Activated naive CD4-positive, alpha-beta T cell treated with anti-CD3 and anti-CD28 coated beads for 36 hours (primary cell): ENCODE measurements around the gene KPNA3. TPM values are rescaled to one million over a fixed set of nuclear protein-coding genes. Genes with fewer than 3 reads are reported as not detected.
A peak's percentile ranks its signal among the peaks of the same experiment; 100 is the strongest.

Experiments used
- CTCF ChIA-PET: fragments of 350-600 bp; sonication (Branson Sonifier 250); formaldehyde crosslinking; loops from one replicate; lab custom pipeline; 2021; ENCODE audit warnings: antibody characterized with exemption; lab: Charles Lee
- DNase-seq: peaks from one replicate; pipeline ENCODE4 v3.0.0-alpha.2; 2020
- H3K27ac Mint-ChIP-seq: one replicate; pipeline ENCODE4 v1.8.0; 2021; ENCODE audit warnings: mild to moderate bottlenecking, mixed read lengths
- H3K27me3 Mint-ChIP-seq: one replicate; pipeline ENCODE4 v1.8.0; 2021; ENCODE audit warnings: low read depth, mixed read lengths
- H3K36me3 Mint-ChIP-seq: one replicate; pipeline ENCODE4 v1.8.0; 2021; ENCODE audit warnings: low read depth, mixed read lengths
- H3K4me1 Mint-ChIP-seq: one replicate; pipeline ENCODE4 v1.8.0; 2021; ENCODE audit warnings: low read depth, mixed read lengths
- H3K4me3 Mint-ChIP-seq: one replicate; pipeline ENCODE4 v1.8.0; 2021; ENCODE audit warnings: mild to moderate bottlenecking, moderate library complexity, mixed read lengths
- H3K9me3 Mint-ChIP-seq: one replicate; pipeline ENCODE4 v1.8.0; 2021; ENCODE audit warnings: mixed read lengths
- intact Hi-C: fragments of 100-400 bp; cut with micrococcal nuclease; formaldehyde crosslinking; loops from one replicate; pipeline ENCODE4 v1.15.1; 2023
- total RNA-seq, 2 experiments: library from RNA; stranded (reverse); gene quantifications; one replicate each; pipeline ENCODE4 v1.2.3, GENCODE V29; 2021

KPNA3 gene
- total RNA-seq, 2 experiments from 2014 or later, result 47.9 to 50.7 TPM

DNA sequence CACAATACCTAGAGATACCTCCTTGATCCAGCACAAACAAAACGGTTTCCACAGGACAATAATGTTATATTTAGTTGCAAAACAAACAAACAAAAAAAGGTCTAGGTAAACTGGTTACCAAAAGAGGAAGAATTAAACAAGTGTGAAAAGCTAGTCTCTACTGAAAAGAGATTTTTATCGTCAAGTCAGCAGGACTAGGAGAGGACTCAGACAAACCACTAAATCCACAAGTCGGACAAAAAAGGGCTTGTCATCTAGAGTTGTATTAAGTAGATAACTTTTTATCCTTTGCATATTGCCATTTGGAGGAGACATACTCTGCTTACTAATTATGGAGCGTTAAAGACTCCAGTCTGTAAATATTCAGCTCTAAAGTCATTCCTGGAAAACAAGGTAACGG lies 9.9 kb upstream of the KPNA3 start:
- H3K4me3 Mint-ChIP-seq, result no peak overlapping the region
- peaks cover 6% of the 10 kb centered on the region for H3K27me3 Mint-ChIP-seq
- no peak for DNase-seq
- CTCF ChIA-PET, result interaction anchor here (1.2 to 1.5 kb wide), 2 partner anchors 9 to 12 kb away, joined by 3 to 4 read pairs; no protein-coding TSS in a partner anchor
- H3K4me1 Mint-ChIP-seq, result no peaks in the 10 kb centered on the region
- intact Hi-C loops, result no loop called here
- H3K27ac Mint-ChIP-seq, result no peak overlapping the region
- no peaks in the 10 kb centered on the region for H3K36me3 Mint-ChIP-seq
- H3K9me3 Mint-ChIP-seq, result no peaks in the 10 kb centered on the region

DNA sequence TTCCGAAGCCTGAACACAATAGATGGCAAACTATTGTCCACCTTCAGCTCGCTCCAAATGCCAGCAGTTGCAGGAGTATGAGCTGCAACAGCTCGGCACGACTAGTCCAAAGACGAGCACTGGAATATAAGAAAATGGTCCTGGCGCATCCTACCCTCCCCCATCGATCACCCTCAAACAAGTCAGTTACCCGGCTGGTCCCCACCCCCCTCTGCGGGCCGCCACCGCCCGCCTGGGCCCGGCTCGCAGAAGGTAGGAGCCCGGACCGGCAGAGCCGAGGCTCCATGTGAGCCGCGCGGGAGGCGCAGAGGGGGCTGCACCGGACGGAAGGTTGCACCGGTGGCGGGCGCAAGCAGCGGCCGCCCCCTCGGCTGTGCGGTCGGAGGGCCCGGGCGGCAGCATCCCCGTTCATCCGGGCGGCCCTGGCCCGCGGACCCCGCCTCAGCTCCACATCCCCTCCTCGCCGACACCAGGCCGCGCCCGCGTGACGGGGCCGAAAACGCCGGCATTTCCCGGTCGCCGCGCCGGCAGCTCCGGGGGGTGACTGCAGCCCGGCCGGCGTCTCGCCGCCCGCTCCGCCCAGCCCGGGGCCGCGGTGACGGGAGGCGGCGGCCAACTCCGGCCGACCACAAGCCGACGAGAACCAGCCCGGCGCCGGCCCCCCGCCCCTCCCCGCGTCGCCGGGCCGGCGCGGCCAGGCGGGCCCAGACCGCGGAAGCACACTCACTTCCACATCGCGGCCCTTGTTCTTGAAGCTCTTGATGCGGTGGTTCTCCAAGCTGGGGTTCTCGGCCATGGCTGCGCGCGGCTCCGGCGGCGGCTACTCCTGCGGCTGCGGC lies 552 bp downstream of the KPNA3 start:
- peak; percentile 47 for DNase-seq
- no peaks in the 10 kb centered on the region for H3K9me3 Mint-ChIP-seq
- CTCF ChIA-PET, result interaction anchor here (1.0 to 2.4 kb wide), 3 partner anchors 13 to 122 kb away, joined by 3 to 8 read pairs (median 4); partner anchors contain the start of gene EBPL
- H3K27me3 Mint-ChIP-seq, result peaks cover 4% of the 10 kb centered on the region
- H3K27ac Mint-ChIP-seq, result peak overlapping the region; percentile 94
- H3K36me3 Mint-ChIP-seq, result peaks cover 11% of the 10 kb centered on the region
- peaks cover 33% of the 10 kb centered on the region for H3K4me1 Mint-ChIP-seq
- intact Hi-C loops, result loop anchor here (2.0 to 10.0 kb wide), 10 partner anchors 207 to 1793 kb away; partner anchors contain the start of genes CDADC1, INTS6, RCBTB1 and WDFY2
- peak overlapping the region; percentile 92 for H3K4me3 Mint-ChIP-seq

DNA sequence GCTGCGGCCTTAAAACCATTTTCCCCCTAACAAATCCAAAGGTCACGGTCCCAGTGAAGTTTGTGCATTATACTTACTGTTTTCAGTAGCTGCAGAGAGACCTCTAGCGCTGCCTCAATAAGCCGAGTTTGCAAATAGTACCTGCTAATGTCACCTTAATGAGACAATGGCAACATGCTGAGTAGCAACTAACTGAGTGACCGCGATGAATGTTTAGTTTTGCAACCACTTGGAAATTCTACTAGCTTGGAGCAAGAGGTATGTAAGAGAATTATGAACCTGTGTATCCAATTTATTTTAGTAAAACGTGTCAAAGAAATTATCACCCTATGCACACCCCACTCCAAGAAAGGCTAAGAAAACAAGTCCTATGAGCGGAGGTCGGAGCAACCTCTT lies 1.2 kb downstream of the KPNA3 start:
- CTCF ChIA-PET, result interaction anchor here (1.0 to 2.4 kb wide), 4 partner anchors 11 to 121 kb away, joined by 3 to 8 read pairs (median 5); partner anchors contain the start of gene EBPL
- Mint-ChIP-seq H3K4me3 (peak overlapping the region; percentile 92), H3K9me3 (no peaks in the 10 kb centered on the region), H3K36me3 (peaks cover 11% of the 10 kb centered on the region), H3K4me1 (peaks cover 39% of the 10 kb centered on the region), H3K27me3 (peaks cover 4% of the 10 kb centered on the region), H3K27ac (peak overlapping the region; percentile 90)
- peak; percentile 45 for DNase-seq
- intact Hi-C loops, result loop anchor here (10.0 kb wide), 1 partner anchor 677 kb away; no protein-coding TSS in a partner anchor

- intact Hi-C loops, result loop anchor here (10.0 kb wide), 1 partner anchor 675 kb away; no protein-coding TSS in a partner anchor
- no peak overlapping the region for H3K4me3 Mint-ChIP-seq
Observed at GRCh38 chr13:49789968-49790367, 2.5 kb downstream of the KPNA3 start.

DNA sequence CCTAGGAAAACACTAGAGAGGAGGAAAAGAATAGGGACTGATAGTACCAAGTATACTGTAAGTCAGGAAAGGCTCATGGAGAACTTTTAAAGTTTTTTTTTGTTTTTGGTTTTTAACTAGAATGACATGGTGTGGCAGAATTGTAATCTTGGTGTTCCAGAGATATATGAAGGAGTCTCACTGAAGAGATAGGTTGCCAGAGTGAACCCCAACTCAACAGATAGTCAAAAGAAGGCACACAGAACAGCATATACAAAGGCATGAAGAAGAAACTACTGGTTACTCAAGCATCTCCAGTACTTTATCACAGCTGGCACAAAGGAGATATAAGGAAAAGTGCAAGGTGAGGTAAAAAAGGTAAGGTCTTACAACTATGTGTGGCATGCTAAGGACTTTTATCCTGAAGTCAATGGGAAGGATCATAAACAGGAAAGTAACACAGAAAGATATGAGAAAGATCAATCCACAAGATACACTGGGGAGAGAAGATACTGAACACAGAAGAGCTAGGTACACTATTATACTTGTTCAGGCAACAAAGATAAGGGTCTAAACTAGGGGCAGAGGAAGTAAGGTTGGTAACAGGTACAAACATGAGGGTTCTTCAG lies 6.0 kb downstream of the KPNA3 start:
- H3K27me3 Mint-ChIP-seq, result no peaks in the 10 kb centered on the region
- H3K9me3 Mint-ChIP-seq, result no peaks in the 10 kb centered on the region
- H3K4me3 Mint-ChIP-seq, result no peak overlapping the region
- DNase-seq, result no peak
- peaks cover 12% of the 10 kb centered on the region for H3K36me3 Mint-ChIP-seq
- CTCF ChIA-PET, result interaction anchor here (0.6 kb wide), 1 partner anchor 11 kb away, joined by 3 read pairs; no protein-coding TSS in a partner anchor
- intact Hi-C loops, result no loop called here
- H3K27ac Mint-ChIP-seq, result no peak overlapping the region
- peaks cover 46% of the 10 kb centered on the region for H3K4me1 Mint-ChIP-seq

More at GRCh38 chr13:49789968-49790367, 2.5 kb downstream of the KPNA3 start:
- Mint-ChIP-seq H3K27ac (no peak overlapping the region), H3K36me3 (peaks cover 12% of the 10 kb centered on the region), H3K9me3 (no peaks in the 10 kb centered on the region), H3K4me1 (peaks cover 42% of the 10 kb centered on the region), H3K27me3 (no peaks in the 10 kb centered on the region)
- CTCF ChIA-PET, result interaction anchor here (0.8 to 1.6 kb wide), 4 partner anchors 10 to 147 kb away, joined by 3 to 6 read pairs (median 4); partner anchors contain the start of genes EBPL and SPRYD7
- no peak for DNase-seq

DNA sequence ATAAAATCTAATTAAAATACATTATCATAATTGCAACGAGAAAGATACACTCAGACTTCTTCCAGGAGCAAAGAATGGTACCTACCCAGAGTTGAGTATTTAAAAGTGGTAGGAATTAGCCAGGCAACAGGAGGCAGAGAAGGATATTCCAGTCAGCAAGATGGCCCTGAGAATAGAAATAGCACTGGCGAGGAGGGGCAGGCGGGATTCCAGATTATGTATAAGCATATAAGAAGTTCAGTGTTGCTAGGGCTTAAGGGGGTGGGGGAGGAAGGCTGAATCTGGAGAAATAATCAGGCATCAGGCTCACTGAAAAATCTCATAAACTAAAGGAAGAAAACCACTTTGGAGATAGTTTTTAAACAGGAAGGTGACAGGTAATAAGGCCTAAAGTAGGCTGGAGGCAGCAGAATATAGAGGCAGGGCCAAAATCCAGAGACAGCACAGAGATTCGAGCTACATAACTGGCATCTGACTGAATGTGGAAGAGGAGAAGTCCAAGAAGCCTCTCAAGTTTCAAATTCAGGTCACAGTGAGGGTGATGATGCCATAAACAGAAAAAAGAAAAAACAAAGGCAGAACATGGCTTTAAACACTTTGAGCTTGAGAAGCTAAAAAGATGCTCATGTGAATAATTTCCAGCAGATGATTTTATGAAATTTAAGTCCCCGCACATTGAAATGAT lies 7.5 kb downstream of the KPNA3 start:
- Mint-ChIP-seq H3K4me1 (peaks cover 41% of the 10 kb centered on the region), H3K4me3 (no peak overlapping the region)
- CTCF ChIA-PET, result no interaction called here

GRCh38 chr13:49783865-49784264 lies 8.6 kb downstream of the KPNA3 start:
- Mint-ChIP-seq H3K27me3 (no peaks in the 10 kb centered on the region), H3K36me3 (peaks cover 5% of the 10 kb centered on the region), H3K4me3 (no peak overlapping the region), H3K27ac (no peak overlapping the region), H3K4me1 (peaks cover 39% of the 10 kb centered on the region), H3K9me3 (no peaks in the 10 kb centered on the region)
- CTCF ChIA-PET, result interaction anchor here (0.7 kb wide), 1 partner anchor 487 kb away, joined by 3 read pairs; no protein-coding TSS in a partner anchor
- intact Hi-C loops, result no loop called here
- no peak for DNase-seq

More for the DNA sequence above, 7.5 kb downstream of the KPNA3 start:
- intact Hi-C loops, result loop anchor here (1.0 kb wide), 1 partner anchor 10 kb away; no protein-coding TSS in a partner anchor
- Mint-ChIP-seq H3K27me3 (no peaks in the 10 kb centered on the region), H3K36me3 (peaks cover 9% of the 10 kb centered on the region), H3K27ac (no peak overlapping the region), H3K9me3 (no peaks in the 10 kb centered on the region)
- DNase-seq, result no peak

DNA sequence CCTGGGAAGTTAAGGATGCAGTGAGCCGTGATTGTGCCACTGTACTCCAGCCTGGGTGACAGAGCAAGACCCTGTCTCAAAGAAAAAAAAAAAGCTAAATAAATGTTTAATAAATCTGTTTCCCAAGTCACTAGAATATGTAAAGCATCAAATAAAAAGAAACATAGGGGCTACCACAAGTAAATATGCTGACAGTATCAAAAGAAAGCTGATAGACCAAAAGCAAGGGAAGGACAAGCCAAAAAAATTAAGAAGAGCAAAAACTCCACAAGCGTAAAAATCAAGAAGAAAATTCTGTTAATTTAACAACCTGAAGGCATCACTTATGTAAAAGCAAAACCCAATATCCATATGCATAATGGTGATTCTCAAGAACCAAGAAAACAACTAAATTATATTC lies 9.7 kb downstream of the KPNA3 start:
- no peak for DNase-seq
- no peaks in the 10 kb centered on the region for H3K27me3 Mint-ChIP-seq
- peaks cover 3% of the 10 kb centered on the region for H3K36me3 Mint-ChIP-seq
- no peaks in the 10 kb centered on the region for H3K9me3 Mint-ChIP-seq
- no peak overlapping the region for H3K4me3 Mint-ChIP-seq
- CTCF ChIA-PET, result interaction anchor here (0.5 to 1.6 kb wide), 2 partner anchors 10 to 66 kb away, joined by 3 read pairs; no protein-coding TSS in a partner anchor
- H3K27ac Mint-ChIP-seq, result no peak overlapping the region
- H3K4me1 Mint-ChIP-seq, result peaks cover 44% of the 10 kb centered on the region
- intact Hi-C loops, result no loop called here

DNA sequence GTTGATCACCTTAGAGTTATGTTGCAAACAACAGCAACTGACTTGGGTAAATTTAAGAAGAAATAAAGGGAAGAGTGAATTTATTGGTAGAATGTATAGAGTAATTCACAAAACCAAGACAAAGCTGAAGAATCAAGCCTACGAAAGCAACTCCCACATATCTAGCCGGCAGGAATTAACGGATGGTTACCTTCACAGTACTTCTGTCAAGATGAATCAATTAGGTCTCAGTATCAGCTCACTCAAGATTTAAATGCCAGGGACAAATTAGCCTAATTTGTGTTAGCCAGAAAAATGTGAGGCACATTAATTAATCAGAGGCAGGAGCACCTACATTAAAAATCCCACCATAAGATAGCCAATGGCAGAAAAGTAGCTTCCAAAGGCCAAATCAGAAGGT lies 10.7 kb downstream of the KPNA3 start:
- CTCF ChIA-PET, result interaction anchor here (0.6 to 1.6 kb wide), 2 partner anchors 11 to 1425 kb away, joined by 3 read pairs; no protein-coding TSS in a partner anchor
- no peak for DNase-seq
- H3K36me3 Mint-ChIP-seq, result peaks cover 3% of the 10 kb centered on the region
- H3K27ac Mint-ChIP-seq, result no peak overlapping the region
- H3K9me3 Mint-ChIP-seq, result no peaks in the 10 kb centered on the region
- intact Hi-C loops, result no loop called here
- no peak overlapping the region for H3K4me3 Mint-ChIP-seq
- no peaks in the 10 kb centered on the region for H3K27me3 Mint-ChIP-seq
- H3K4me1 Mint-ChIP-seq, result peaks cover 44% of the 10 kb centered on the region

DNA sequence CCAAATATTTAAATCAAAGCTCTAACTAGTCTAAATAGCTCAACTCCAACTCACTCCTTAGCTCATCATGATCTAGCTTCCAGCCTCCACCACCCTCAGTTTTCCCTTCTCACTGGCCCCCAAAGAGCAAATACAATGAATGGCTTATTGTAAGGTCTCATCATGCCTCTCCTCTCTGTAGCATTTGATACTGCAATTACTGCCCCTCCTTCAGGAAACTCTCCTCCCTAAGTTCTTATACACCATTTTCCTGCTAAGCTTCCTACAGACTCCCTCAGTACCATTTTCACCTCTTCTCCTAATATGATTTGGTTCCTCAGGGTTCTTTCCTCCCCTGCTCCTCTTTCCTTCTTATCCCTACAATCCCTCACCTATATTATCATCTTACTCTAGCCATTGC lies 12.8 kb downstream of the KPNA3 start:
- intact Hi-C loops, result no loop called here
- H3K4me3 Mint-ChIP-seq, result no peak overlapping the region
- H3K9me3 Mint-ChIP-seq, result no peaks in the 10 kb centered on the region
- CTCF ChIA-PET, result interaction anchor here (0.7 to 2.5 kb wide), 2 partner anchors 11 to 83 kb away, joined by 4 to 6 read pairs; no protein-coding TSS in a partner anchor
- H3K27me3 Mint-ChIP-seq, result no peaks in the 10 kb centered on the region
- no peak for DNase-seq
- no peaks in the 10 kb centered on the region for H3K36me3 Mint-ChIP-seq
- H3K27ac Mint-ChIP-seq, result no peak overlapping the region
- peaks cover 43% of the 10 kb centered on the region for H3K4me1 Mint-ChIP-seq

DNA sequence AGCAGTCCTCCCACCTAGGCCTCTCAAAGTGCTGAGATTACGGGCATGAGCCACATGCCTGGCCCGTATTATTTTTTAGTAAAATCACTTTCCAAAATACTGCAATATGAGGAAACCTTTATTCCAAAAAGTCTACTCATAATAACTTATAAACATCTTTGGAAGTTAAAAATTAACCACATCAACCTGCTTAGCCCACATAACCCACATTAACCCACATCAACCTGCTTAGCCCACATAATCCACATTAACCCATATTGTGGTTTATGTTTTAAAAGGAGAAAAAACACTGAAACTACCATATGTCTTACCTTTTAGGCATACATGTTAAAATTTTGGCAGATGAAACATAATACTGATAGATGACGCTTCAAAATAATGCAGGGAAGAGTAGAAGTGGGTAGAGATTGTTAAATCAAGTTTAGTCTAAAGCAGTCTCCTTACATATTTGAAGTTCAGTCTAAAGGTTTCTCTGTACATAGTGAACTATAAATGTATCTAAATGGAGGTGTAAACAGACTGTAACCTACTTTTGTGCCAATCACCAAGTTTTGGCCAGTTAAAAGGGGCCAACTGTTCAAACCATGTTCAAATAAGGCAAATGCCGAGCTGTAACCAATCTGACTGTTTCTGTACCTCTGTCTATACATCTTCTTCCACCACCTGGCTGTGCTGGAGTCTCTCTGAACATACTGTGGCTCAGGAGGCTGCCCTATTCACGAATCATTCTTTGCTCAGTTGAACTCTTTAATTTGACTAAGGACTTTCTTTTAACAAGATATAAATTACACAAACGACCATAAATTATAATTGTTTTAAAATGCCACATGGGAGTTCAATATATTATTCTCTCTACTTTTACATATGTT lies 14.5 kb downstream of the KPNA3 start:
- H3K36me3 Mint-ChIP-seq, result no peaks in the 10 kb centered on the region
- peaks cover 39% of the 10 kb centered on the region for H3K4me1 Mint-ChIP-seq
- no peak overlapping the region for H3K27ac Mint-ChIP-seq
- H3K9me3 Mint-ChIP-seq, result no peaks in the 10 kb centered on the region
- no peaks in the 10 kb centered on the region for H3K27me3 Mint-ChIP-seq
- CTCF ChIA-PET, result no interaction called here
- H3K4me3 Mint-ChIP-seq, result no peak overlapping the region
- no peak for DNase-seq
- intact Hi-C loops, result no loop called here
